IMR-90 (cell line): ENCODE measurements around the gene RAI14. TPM values are rescaled to one million over a fixed set of nuclear protein-coding genes. Genes with fewer than 3 reads are reported as not detected.

ENCODE experiments used
- ATAC-seq: fragments of 200-7000 bp; cut with Tn5 transposase; 2 replicates; pipeline ENCODE4 v1.9.1; 2020; ENCODE audit warnings: low read depth, mild to moderate bottlenecking, moderate library complexity
- BruUV-seq: library from RNA; stranded (reverse); fragments of 400-500 nt; replicated peaks from 2 replicates; lab custom pipeline; 2021; lab: Mats Ljungman, UMichigan
- CTCF ChIA-PET: fragments of 300-600 bp; formaldehyde crosslinking; extraction: SDS; loops from one replicate; lab custom pipeline; 2021; ENCODE audit warnings: antibody characterized with exemption; lab: Yijun Ruan, JAX
- POLR2A ChIA-PET: fragments of 300-600 bp; sonication (Branson Sonifier 250); formaldehyde crosslinking; loops from one replicate; lab custom pipeline; 2022; ENCODE audit warnings: antibody characterized with exemption; ENCODE audit not compliant: unreplicated experiment; lab: Charles Lee
- DNase-seq: peaks from one replicate; pipeline ENCODE4 v3.0.0; 2013
- H2AFZ ChIP-seq: replicated peaks from 2 replicates; pipeline ENCODE3; 2013; ENCODE audit warnings: low read length, mild to moderate bottlenecking; ENCODE audit not compliant: poor library complexity
- H2AK5ac ChIP-seq: 2 replicates; pipeline ENCODE4 v1.6.1; 2013; ENCODE audit warnings: low read depth, low read length, inconsistent platforms
- H2AK9ac ChIP-seq: replicated peaks from 2 replicates; pipeline ENCODE3; 2013; ENCODE audit warnings: mild to moderate bottlenecking, low read depth, low read length, moderate library complexity; ENCODE audit not compliant: poor library complexity
- H2BK120ac ChIP-seq: 2 replicates; pipeline ENCODE4 v1.6.1; 2013; ENCODE audit warnings: low read depth, low read length, inconsistent platforms
- H2BK15ac ChIP-seq: 3 replicates; pipeline ENCODE4 v1.6.1; 2013; ENCODE audit warnings: low read depth, low read length, inconsistent platforms
- H2BK20ac ChIP-seq: 2 replicates; pipeline ENCODE4 v1.6.1; 2013; ENCODE audit warnings: low read depth, mild to moderate bottlenecking, inconsistent platforms, low read length, moderate library complexity
- H2BK5ac ChIP-seq: 2 replicates; pipeline ENCODE4 v1.6.1; 2013; ENCODE audit warnings: mild to moderate bottlenecking, low read depth, low read length, inconsistent platforms; ENCODE audit not compliant: poor library complexity, severe bottlenecking
- H3K14ac ChIP-seq: replicated peaks from 2 replicates; pipeline ENCODE4 v1.6.1; 2013; ENCODE audit warnings: low read depth, low read length, inconsistent platforms
- H3K18ac ChIP-seq: 2 replicates; pipeline ENCODE4 v1.6.1; 2013; ENCODE audit warnings: low read depth, low read length, control low read depth
- H3K23ac ChIP-seq: 2 replicates; pipeline ENCODE4 v1.6.1; 2013; ENCODE audit warnings: low read depth, low read length, inconsistent platforms
- H3K27ac ChIP-seq: 2 replicates; pipeline ENCODE4 v1.5.1; 2013; ENCODE audit warnings: mild to moderate bottlenecking, control low read depth, low read length; ENCODE audit not compliant: insufficient read depth
- H3K27me3 ChIP-seq: 2 replicates; pipeline ENCODE4 v1.6.1; 2013; ENCODE audit warnings: low read length; ENCODE audit not compliant: control insufficient read depth, insufficient read depth
- H3K36me3 ChIP-seq: 2 replicates; pipeline ENCODE4 v1.6.1; 2013; ENCODE audit warnings: low read length, mixed read lengths; ENCODE audit not compliant: control insufficient read depth, insufficient read depth
- H3K4ac ChIP-seq: 2 replicates; pipeline ENCODE4 v1.6.1; 2013; ENCODE audit warnings: low read depth, low read length, inconsistent platforms
- H3K4me1 ChIP-seq: 2 replicates; pipeline ENCODE4 v1.6.1; 2013; ENCODE audit warnings: low read length, mixed read lengths; ENCODE audit not compliant: control insufficient read depth, insufficient read depth
- H3K4me2 ChIP-seq: 2 replicates; pipeline ENCODE4 v1.6.1; 2013; ENCODE audit warnings: low read depth, mild to moderate bottlenecking, control low read depth, low read length, moderate library complexity
- H3K4me3 ChIP-seq: 2 replicates; pipeline ENCODE4 v1.5.1; 2013; ENCODE audit warnings: low read depth, mild to moderate bottlenecking, control low read depth, low read length, moderate library complexity; ENCODE audit not compliant: insufficient read depth
- H3K56ac ChIP-seq: 2 replicates; pipeline ENCODE4 v1.6.1; 2013; ENCODE audit warnings: low read length, inconsistent platforms; ENCODE audit not compliant: insufficient read depth; ENCODE audit errors: extremely low read depth
- H3K79me1 ChIP-seq, 2 experiments: 2 replicates each; pipeline ENCODE4 v1.6.1; 2013; ENCODE audit warnings: low read length in 2 of 2, inconsistent platforms in 1 of 2, low read depth in 1 of 2
- H3K9ac ChIP-seq: 2 replicates; pipeline ENCODE4 v1.6.1; 2013; ENCODE audit warnings: low read depth, low read length, control low read depth
- H3K9me1 ChIP-seq: 2 replicates; pipeline ENCODE4 v1.6.1; 2013; ENCODE audit warnings: low read length, inconsistent platforms; ENCODE audit not compliant: insufficient read depth
- H3K9me3 ChIP-seq: 2 replicates; pipeline ENCODE4 v1.6.1; 2013; ENCODE audit warnings: low read length; ENCODE audit not compliant: control insufficient read depth, insufficient read depth
- H4K20me1 ChIP-seq: 2 replicates; pipeline ENCODE4 v1.6.1; 2013; ENCODE audit warnings: low read length, inconsistent platforms; ENCODE audit not compliant: insufficient read depth
- H4K5ac ChIP-seq: 2 replicates; pipeline ENCODE4 v1.6.1; 2013; ENCODE audit warnings: mild to moderate bottlenecking, low read depth, low read length, control low read depth
- H4K8ac ChIP-seq, 2 experiments: 2 replicates each; pipeline ENCODE4 v1.6.1; 2013; ENCODE audit warnings: low read depth in 2 of 2, low read length in 2 of 2, control low read depth in 1 of 2, inconsistent platforms in 1 of 2
- H4K91ac ChIP-seq: 2 replicates; pipeline ENCODE4 v1.6.1; 2013; ENCODE audit warnings: low read depth, low read length, inconsistent platforms; ENCODE audit not compliant: insufficient read depth
- BHLHE40 ChIP-seq: fragments of 150-350 bp; IDR thresholded peaks from 2 replicates; pipeline ENCODE4 v1.6.1; 2016; ENCODE audit warnings: mild to moderate bottlenecking, low read depth, low read length
- CEBPB ChIP-seq: IDR thresholded peaks from 2 replicates; pipeline ENCODE4 v1.6.1; 2012; ENCODE audit warnings: low read depth, low read length, improper control_type of control experiment
- CHD1 ChIP-seq: IDR thresholded peaks from 2 replicates; pipeline ENCODE4 v1.6.1; 2012; ENCODE audit warnings: low read depth, low read length, improper control_type of control experiment
- FOS ChIP-seq: fragments of 150-350 bp; IDR thresholded peaks from 2 replicates; pipeline ENCODE4 v1.6.1; 2016; ENCODE audit warnings: low read depth, low read length
- MAFK ChIP-seq: IDR thresholded peaks from 2 replicates; pipeline ENCODE4 v1.6.1; 2012; ENCODE audit warnings: low read depth, low read length, improper control_type of control experiment
- MAZ ChIP-seq: IDR thresholded peaks from 2 replicates; pipeline ENCODE4 v1.6.1; 2012; ENCODE audit warnings: low read depth, mild to moderate bottlenecking, low read length, improper control_type of control experiment, moderate library complexity, borderline replicate concordance
- MXI1 ChIP-seq: IDR thresholded peaks from 2 replicates; pipeline ENCODE4 v1.6.1; 2012; ENCODE audit warnings: low read depth, mild to moderate bottlenecking, low read length, moderate library complexity, borderline replicate concordance
- NFE2L2 ChIP-seq: fragments of 150-350 bp; IDR thresholded peaks from 2 replicates; pipeline ENCODE4 v1.6.1; 2016; ENCODE audit warnings: low read depth, mild to moderate bottlenecking, low read length
- POLR2A ChIP-seq: IDR thresholded peaks from 2 replicates; pipeline ENCODE4 v1.6.1; 2012; ENCODE audit warnings: mild to moderate bottlenecking, low read depth, low read length
- RCOR1 ChIP-seq: IDR thresholded peaks from 2 replicates; pipeline ENCODE4 v1.6.1; 2012; ENCODE audit warnings: mild to moderate bottlenecking, low read length, improper control_type of control experiment; ENCODE audit not compliant: insufficient replicate concordance
- RFX5 ChIP-seq: IDR thresholded peaks from 2 replicates; pipeline ENCODE4 v1.8.0; 2012; ENCODE audit warnings: low read depth, mild to moderate bottlenecking, low read length, moderate library complexity
- SMC3 ChIP-seq: fragments of 150-350 bp; IDR thresholded peaks from 2 replicates; pipeline ENCODE4 v1.6.1; 2016; ENCODE audit warnings: low read depth, mild to moderate bottlenecking, antibody characterized with exemption, low read length, moderate library complexity
- USF2 ChIP-seq: fragments of 150-350 bp; IDR thresholded peaks from 2 replicates; pipeline ENCODE4 v1.6.1; 2017; ENCODE audit warnings: mild to moderate bottlenecking, antibody characterized with exemption, low read length, low read depth
- WGBS, 2 experiments: methylation state at CpG; one replicate each; pipeline versions ENCODE4 v1.1.5 to v1.1.7; 2013; ENCODE audit warnings: missing lambda C conversion rate in 2 of 2; ENCODE audit not compliant: insufficient read length in 1 of 2; ENCODE audit errors: extremely low coverage in 2 of 2; 5-methylcytosine and 5-hydroxymethylcytosine counted together
- dilution Hi-C: fragments of 300-500 bp; cut with HindIII; formaldehyde crosslinking; loops from one replicate; pipeline ENCODE4 v1.14.3; 2018; ENCODE audit warnings: low sequenced_read_pairs; ENCODE audit not compliant: unreplicated experiment
- in situ Hi-C: fragments of 300-500 bp; cut with MboI; formaldehyde crosslinking; loops from 3 replicates; pipeline ENCODE4 v1.14.3; 2019; ENCODE audit warnings: low sequenced_read_pairs, inconsistent platforms, mixed read lengths
- intact Hi-C: fragments of 100-400 bp; cut with micrococcal nuclease; formaldehyde crosslinking; loops from 2 replicates; pipeline ENCODE4 v1.10.0; 2022
- polyA plus RNA-seq, 3 experiments: library from polyadenylated mRNA; depleted of rRNA; stranded (reverse); fragments of >200 nt; gene quantifications; 2 replicates each; pipeline ENCODE4 v1.2.3, GENCODE V29; 2012; ENCODE audit warnings: low replicate concordance in 1 of 3
- total RNA-seq: library from RNA; depleted of rRNA; stranded (reverse); fragments of >200 nt; gene quantifications from 2 replicates; pipeline ENCODE4 v1.2.3, GENCODE V29; 2012
- TF ChIP-seq, protein P1 (sequence below): conservative IDR thresholded peaks from 2 replicates; pipeline ENCODE4 v1.5.1; 2012; ENCODE audit warnings: mild to moderate bottlenecking, low read depth, low read length, improper control_type of control experiment

Gene RAI14
- total and polyA plus RNA-seq, 2 of the 4 experiments (the other 2 are of a cell fraction), result 221 to 267 TPM

DNA sequence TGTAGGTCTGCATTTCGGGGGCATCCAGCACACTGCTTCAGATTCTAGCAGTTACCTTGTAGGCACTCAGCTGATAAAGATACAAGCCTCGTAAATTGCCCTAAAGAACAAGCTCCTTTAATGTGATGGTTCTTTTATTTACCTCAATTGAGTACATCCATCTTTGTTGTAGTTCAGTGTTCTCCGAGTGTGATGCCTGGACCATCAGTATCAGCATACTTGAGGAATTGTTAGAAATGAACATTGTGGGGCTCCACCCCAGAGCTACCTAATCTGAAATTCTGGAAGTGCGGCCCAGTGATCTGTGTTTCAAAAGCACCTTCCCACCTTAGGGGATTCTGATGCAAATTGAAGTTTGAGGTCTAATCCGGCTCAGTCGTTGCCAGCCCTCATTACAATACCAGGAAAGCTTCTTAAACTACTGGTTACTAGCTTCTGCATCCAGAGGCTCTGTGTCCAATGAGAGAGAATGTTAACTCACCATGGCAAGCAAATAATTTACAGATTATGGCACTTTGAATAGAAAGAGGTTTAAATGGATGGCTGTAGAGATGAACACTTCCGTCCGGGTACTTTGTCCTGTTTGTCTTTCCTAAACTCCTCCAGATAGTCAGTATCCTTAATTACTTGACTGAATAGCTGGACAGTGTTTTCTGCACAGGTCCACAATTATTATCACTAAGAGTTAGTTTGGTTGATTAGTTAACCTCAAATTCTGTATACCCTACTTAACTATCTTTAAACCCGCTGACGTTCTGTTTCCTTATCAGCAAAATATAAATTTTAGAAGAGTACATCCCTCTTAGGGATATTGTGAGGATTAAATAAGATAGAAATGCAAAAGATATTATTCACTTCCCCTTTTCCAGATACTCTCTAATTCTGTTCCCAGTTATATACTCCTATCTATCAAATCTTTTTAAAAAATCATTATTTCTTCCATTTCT lies 47.9 kb downstream of the RAI14 start:
- intact Hi-C loops (no loop called here), in situ Hi-C loops (no loop called here), dilution Hi-C loops (no loop called here)
- ATAC-seq, result no peak
- Histone ChIP-seq H3K4me2 (no peak overlapping the region), H3K27ac (peak overlapping the region; percentile 80; the same call in 1 of the 2 replicates), H3K56ac (no peak overlapping the region), H3K23ac (no peak overlapping the region), H3K36me3 (peaks cover 18% of the 10 kb centered on the region), H3K4me1 (peaks cover 25% of the 10 kb centered on the region), H2AK9ac (no peak overlapping the region), H2BK15ac (no peak overlapping the region), H3K9me3 (no peaks in the 10 kb centered on the region), H3K4me3 (no peak overlapping the region), H3K9me1 (peaks cover 15% of the 10 kb centered on the region), H4K8ac (no peak overlapping the region), H3K9ac (peak overlapping the region; percentile 19; the same call in 1 of the 2 replicates), H3K18ac (0 out of 2 replicates have a peak overlapping the region, but pooled peaks have one; percentile 31), H3K79me1 (peaks cover 19 to 65% of the 10 kb centered on the region in 2 experiments), H4K5ac (peak overlapping the region; percentile 63; the same call in 1 of the 2 replicates), H4K91ac (no peak overlapping the region), H2BK120ac (no peak overlapping the region), H2BK5ac (peak overlapping the region; percentile 55), H2BK20ac (0 out of 2 replicates have a peak overlapping the region, but pooled peaks have one; percentile 3), H2AFZ (no peak overlapping the region), H4K20me1 (peaks cover 71% of the 10 kb centered on the region), H3K14ac (no peak overlapping the region), H3K4ac (peak overlapping the region; percentile 22; the same call in 1 of the 2 replicates), H2AK5ac (no peak overlapping the region), H3K27me3 (no peaks in the 10 kb centered on the region)
- BruUV-seq, result no TSS peak
- POLR2A ChIA-PET, result no interaction called here
- CTCF ChIA-PET, result no interaction called here
- DNase-seq, result no peak
- WGBS, 2 experiments, result no CpG with 5 or more reads among the region's 10 CpGs
- TF ChIP-seq SMC3, result no peak
- no peak for TF ChIP-seq POLR2A
- no peak for TF ChIP-seq RFX5
- TF ChIP-seq MAFK, result no peak
- no peak for TF ChIP-seq NFE2L2
- no peak for TF ChIP-seq USF2
- no peak for TF ChIP-seq BHLHE40
- TF ChIP-seq FOS, result no peak
- TF ChIP-seq MXI1, result no peak
- TF ChIP-seq RCOR1, result no peak
- TF ChIP-seq CHD1, result no peak
- TF ChIP-seq MAZ, result no peak
- TF ChIP-seq, protein P1, sequence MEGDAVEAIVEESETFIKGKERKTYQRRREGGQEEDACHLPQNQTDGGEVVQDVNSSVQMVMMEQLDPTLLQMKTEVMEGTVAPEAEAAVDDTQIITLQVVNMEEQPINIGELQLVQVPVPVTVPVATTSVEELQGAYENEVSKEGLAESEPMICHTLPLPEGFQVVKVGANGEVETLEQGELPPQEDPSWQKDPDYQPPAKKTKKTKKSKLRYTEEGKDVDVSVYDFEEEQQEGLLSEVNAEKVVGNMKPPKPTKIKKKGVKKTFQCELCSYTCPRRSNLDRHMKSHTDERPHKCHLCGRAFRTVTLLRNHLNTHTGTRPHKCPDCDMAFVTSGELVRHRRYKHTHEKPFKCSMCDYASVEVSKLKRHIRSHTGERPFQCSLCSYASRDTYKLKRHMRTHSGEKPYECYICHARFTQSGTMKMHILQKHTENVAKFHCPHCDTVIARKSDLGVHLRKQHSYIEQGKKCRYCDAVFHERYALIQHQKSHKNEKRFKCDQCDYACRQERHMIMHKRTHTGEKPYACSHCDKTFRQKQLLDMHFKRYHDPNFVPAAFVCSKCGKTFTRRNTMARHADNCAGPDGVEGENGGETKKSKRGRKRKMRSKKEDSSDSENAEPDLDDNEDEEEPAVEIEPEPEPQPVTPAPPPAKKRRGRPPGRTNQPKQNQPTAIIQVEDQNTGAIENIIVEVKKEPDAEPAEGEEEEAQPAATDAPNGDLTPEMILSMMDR, result no peak
- no peak for TF ChIP-seq CEBPB
